Bone marrow (tissue), 2 donors: ENCODE data around the gene SIRT4.
"Not testable (repeated sequence)": the region's sequence is repeated elsewhere in the genome, so short reads cannot be mapped to it uniquely, and the experiment has no call there.

Experiments used
- DNase-seq, 2 donors: peaks; one replicate each; lab custom pipeline; 2025; lab: John Stamatoyannopoulos, UW

Gene SIRT4, protein sequence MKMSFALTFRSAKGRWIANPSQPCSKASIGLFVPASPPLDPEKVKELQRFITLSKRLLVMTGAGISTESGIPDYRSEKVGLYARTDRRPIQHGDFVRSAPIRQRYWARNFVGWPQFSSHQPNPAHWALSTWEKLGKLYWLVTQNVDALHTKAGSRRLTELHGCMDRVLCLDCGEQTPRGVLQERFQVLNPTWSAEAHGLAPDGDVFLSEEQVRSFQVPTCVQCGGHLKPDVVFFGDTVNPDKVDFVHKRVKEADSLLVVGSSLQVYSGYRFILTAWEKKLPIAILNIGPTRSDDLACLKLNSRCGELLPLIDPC

DNA sequence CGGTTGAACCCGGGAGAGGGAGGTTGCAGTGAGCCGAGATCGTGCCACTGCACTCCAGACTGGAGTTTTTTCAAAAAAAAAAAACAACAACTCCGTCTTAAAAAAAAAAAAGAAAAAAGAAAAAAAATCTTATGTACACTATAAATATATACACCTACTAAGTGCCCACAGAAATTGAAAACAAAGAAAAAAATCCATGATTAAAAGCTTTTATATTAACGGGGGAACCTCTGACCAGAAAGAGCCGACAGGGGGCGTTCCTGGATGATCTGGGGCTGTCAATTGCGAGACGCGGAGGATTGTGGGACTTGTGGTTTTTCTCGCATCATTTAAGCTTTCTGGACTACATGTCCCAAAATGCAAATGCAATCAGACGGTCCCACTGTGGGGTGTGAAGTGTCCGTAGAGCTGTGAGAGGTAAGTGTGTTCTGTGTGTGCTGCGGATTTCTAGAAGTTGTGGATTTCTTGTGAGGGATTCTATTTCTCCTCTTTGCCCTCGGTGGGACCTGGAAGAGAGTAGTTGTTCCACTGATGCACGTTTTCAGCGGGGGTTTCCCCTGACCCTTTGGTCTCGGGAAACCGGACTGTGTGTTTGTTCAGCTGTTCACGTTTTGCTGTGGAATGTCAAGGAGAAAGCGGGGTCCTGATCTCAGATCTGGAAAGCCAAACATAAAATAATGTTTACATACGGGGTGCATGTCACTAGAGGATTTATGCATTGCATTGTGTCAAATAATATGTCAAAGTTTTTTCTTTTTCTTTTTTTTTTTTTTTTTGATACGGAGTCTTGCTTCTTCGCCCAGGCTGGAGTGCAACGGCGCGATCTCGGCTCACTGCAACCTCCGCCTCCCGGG is at the start of gene SIRT4:
Gene SIRT4, plus strand, starts transcription at position 360 of the 854 bp plus-strand sequence. CDS start 1,241 bp downstream, outside the sequence.
- DNase-seq: peak; percentile 53 to 89

DNA sequence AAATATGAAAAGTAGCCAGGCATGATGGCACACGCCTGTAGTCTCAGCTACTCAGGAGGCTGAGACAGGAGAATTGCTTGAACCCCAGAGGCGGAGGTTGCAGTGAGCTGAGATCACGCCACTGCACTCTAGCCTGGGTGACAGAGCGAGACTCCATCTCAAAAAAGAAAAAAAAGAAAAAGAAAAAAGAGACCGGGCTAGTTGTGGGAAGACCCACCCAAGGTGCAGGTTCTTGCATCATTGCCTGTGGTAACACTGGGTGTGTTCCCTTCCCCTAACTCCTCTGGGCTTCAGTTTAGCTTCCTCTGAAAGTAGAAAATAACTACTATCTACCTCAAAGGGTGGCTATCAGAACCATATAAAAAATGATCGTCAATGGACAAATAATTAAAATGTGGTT is 48.8 kb upstream of the SIRT4 start:
- DNase-seq: not testable (repeated sequence)

DNA sequence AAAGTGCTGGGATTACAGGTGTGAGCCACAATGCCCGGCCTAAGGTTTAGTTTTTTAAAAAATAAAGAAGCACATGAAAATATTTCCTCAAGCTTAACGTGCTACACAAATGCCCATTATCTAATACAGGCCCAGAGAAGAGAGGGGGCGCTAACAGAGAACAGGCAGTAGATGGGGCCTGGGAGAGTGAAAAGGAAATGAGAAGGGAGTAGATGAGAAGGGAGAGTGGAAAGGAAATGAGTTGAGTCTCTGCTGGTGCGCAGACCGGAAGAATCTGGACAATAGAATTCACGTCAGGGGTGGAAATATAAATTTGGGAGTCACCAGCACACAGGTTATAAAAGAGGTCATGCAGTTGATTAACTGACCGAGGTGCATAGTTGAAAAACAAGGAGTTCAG is 47.3 kb upstream of the SIRT4 start:
- no peak for DNase-seq

DNA sequence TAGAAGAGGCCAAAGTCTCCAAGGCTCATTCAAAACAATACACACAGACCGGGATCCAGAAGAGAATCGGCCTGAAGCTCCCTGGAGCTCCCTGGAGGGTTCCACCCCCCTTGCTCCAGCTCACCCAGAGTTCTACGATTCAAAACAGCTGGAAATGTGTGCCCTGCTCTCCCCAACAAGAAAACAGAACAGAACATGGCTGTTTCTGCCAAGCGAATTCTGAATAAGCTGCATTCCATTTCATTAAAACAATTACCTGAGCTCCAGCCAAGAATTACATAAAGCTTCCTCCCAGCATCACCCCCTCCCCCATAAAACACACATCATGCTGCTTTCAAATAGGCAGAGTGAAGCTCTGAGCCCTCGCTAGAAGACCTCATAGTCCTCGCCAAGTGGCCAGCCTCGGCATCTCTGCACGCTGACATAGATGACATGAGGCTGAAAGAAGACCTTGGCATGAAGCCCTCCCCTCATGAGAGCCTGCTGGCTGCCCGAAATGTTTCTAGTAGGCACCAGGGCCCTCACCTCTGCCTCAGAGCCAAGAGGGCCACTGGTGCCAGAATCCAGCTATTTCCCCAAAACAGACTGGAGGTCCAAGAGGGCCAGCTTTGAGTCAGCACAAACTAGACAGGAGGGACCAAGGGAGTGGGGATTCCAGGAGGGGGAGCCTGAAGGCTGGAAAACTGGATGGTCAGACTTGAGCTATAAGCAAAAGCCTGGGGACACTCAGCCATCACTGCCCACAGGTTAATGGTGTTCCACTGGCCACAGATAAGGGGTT is 44.9 kb upstream of the SIRT4 start:
- DNase-seq: no peak

DNA sequence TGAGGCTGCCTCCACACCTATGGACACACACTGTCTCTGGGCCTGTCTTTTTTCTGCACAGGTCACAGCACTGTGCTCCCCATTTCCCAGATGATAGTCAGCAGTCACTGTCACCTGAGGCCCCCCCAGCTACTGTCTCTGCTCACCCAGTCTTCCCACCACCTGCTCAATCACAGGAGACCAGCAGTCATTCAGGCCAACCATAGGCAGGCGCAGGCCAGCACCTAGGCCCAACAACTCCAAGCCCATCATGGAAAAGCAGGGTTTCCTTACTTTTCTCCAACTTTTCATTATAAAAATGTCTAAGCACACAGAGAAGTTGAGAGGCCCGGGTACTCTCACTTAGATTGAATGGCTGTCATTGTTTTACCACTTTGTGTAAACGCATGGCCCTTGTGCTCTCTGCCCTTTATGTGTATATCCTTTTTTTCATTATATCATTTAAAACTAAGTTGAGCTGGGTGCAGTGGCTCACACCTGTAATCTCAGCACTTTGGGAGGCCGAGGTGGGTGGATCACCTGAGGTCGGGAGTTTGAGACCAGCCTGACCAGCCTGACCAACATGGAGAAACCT is 43.7 kb upstream of the SIRT4 start:
- DNase-seq: no peak

DNA sequence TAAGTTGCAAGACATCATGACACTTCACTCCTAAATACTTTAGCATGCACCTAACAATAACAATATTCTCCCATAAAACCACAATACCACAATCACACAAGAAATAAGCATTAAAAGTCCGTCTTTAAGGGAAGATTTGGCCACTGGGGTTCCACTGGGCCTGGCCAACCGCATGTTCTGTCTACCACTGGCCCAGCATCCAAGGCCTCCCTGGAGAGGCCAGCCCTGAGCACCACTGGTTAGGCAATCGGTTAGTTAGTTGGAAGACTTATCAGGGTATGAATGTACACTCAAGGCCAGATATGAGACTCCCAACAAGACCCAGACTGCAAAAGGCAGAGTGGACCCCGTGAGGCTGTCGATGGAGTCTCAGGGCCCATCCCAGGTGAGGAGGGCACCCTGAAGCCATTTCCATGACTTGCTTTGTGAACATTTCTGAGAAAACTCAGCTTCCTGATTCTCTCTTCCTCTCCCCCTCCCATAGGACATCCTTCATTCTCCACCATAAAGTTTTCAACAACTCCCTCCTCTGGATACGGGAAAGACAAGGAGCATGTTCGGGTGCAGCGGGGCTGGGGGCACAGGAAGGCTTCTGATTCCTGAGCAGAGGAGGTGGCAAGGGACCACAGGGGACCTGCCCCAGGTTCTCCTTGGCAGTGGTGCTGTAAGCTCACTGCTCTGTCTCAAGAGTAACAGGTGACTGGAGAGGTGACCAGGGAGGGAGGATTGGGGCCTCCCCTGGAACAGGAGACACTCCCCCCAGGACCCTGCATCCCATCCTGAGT is 42.5 kb upstream of the SIRT4 start:
- DNase-seq: no peak

DNA sequence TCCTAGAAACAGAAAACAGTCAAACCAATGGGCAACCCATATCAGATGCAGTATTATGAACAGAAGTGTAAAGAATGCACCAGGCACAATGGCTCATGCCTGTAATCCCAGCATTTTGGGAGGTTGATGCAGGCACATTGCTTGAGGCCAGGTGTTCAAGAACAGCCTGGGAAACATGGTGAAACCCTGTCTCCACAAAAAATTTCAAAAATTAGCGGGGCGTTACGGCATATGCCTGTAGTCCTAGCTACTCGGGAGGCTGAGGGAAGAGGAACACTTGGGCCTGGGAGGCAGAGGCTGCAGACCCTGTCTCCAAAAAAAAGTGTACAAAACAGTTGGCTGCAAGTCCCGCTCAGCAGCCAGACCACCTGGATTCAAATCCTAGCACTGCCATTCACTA is 41.5 kb upstream of the SIRT4 start:
- DNase-seq: no peak

DNA sequence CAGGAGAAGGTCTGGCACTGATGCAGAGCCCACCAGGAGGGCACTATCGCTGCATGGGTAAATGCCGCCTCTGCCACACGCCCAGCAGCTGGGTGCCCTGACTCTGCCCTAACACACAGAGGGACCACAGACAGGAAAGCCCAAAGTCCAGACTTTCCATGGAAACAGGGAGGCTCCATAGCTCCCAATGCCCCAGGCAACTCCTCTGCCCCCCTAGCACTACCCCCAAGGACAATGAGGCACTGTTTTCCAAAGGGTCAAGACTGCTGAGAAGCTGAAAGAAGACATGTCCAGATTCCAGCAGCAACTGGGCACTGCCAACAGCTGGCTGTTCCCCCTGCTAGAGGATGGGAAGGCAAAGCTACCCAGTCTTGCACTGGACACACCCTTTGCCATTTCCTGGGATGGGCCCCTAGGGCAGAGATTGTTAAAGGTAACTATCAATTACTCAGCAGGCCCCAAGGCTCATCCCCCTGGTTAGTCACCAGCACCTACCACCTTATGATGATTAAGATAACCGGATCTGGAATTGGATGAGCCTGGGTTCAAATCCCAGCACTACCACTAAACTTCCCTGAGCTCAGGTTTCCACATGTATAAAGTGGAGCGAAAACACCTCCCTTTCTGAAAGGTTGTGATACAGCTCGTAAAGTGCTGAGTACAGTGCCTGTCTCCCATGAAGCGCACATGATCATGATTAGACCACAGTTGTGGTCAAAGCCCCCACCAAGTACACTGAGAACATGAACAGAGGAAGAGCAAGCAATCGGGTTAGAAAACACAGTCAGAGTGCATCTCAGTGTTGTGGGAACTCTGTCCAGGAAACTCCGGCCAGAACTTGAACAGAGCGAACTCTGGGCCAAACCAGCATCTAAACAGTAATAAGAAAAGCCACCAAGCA is 39.9 kb upstream of the SIRT4 start:
- DNase-seq: no peak

DNA sequence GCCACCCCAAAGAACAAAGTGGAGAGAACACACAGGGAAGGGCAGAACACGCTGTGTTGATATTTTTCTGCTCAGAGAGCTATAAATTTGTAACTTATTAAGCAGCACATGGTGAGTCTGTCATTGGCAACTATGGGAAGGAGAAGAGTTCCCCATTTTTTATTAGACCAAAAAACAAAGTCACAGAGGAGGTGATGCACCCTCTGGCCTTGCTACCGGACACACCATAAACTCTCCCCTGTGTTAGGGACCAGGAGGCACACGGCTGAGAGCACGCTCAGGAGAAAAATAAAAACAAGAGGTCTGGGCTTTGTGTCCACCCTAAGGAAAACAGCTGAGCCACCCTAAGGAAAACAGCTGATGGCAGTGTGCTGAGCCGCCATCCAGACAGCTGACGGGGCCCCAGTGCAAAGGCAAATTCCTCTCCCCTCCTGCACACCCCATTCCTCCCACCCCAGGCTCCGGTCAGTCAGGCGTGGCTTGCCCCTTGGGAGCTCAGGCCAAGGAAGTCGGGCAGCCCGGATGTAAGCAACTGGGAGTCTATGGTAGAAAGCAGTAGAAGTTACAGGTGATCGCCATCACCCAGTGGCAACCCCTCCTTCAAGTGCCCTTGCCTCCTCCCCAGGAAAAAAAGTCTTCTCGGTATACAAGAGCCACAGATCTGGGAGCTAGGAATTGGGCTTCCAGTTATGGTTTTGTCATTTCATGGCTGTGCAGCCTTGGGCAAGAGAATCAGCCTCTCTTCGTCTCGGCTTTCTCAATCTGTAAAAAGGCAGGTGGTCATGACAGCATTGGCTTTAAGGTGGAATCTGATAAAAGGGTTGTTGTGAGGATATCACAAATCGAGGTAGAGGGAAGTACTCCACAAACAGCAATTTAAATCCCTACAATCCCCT is 39.0 kb upstream of the SIRT4 start:
- DNase-seq: no peak

DNA sequence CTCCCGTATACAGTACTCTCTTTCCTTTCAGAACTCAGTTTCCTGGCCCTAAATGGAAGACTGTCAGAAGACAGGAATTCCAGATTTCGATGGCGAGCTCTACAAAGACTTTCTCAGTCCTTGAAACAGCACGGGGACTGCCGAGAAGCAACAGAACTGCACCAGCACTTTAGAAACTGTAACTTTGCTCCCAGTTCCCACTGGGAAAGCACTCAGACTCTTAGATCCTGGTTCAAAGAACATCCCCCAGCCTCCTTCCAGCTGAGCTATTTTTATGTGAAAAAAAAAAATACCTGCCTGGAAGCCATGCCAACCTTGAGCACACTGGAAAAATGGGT is 38.4 kb upstream of the SIRT4 start:
- DNase-seq: no peak

DNA sequence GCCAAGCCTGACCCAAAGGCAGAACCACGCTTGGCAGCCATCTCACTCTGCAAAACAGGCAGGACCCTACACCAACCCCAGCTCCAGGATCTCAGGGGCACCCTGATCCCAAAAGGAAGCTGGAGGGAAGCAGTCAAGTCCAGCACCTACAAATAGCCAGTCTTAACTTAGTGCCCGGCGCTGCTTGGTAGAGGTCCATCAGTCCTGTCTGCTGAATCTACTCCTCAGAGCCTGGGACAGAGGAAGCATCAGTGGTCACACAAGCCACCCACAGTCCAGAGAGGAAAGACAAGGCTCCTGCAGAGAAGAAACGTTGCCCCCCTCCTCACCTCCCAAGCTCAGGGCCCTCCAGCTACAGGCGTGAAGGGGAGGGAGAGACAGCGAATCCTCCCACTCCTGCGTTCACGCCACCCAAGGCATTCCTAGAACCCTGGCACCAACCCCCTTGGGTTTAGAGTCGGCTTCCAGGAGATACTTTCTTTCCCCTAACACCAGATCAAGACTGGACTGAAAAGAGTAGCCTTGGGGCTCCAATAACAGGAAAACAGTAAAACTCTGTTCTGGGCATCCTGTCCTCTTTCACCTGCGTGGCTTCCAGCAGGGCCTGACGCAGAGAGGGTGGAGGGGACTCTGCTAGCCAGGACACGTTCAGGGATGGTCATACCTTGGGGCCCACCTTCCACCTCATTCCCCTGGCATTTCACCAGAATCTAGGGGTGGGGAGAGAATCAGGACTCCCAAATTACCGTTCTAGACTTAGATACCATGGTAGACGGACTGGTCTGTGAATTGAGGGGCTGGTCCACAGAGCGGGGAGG is 37.8 kb upstream of the SIRT4 start:
- DNase-seq: no peak

DNA sequence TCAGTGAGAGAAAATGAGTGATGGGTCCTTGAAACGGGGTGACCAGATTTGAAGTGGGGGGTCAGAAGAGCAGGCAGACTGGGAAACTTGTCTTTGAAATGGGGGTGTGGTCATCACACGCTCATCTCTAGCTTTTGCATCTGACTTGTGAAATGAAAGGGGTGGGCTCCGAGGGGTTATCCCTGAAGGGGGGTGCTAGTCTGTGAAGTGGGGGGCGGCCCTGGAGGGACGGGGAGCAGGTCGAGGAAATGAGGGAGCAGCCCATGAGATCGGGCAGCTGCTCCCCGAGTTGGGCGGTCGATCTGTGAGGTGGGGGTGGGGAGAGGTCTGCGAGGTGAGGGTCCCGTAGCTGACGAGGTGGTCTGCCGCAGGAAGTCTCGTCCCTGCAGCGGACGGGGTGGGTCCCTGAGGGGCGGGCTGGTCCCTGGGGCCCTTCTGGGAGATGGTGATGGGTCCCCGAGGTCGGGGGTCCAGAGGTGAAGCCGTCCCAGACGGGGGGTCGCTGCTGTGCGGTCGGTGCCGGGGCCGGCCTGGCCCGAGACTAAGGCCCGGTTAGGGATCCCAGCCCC is 37.1 kb upstream of the SIRT4 start:
- no peak for DNase-seq

DNA sequence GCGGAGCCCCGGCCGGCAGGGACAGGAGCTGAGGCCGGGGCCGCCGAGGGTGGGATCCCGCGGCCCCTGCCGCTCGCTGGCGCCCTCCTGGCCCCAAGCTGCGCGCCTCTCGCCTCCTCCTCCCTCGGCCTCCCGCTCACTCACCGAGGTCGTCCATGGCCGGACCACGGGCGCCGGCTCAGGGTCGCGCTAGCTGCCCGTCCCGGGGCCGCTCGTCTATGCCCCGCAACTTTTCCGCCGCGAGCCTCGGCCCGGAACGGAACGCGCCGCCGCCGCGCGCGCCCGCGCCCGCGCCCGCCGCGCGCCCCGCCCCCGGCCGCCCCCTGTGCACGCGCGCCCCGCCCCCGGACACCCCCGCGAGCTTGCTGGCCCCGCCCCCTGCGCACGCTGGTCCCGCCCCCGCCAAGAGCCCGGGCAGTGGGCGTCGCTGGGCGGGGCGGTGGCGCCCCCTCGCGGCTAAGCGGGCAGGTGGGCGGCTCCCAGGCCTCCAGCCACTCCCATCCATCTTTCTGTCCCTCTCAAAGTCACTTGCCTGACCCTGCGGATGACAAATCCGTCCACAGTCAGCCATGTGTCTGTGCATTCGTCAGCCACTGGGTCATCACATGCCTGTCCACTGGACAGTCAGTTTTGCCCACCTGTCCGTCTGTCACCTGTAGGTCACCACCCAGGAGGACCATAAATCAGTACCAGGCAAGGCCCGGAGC is 36.5 kb upstream of the SIRT4 start, which contains the start of gene PXN:
Gene PXN, minus strand, starts transcription at position 258 of the 707 bp plus-strand sequence. Its CDS starts 101 bp downstream, at position 157.
- DNase-seq: peak; percentile 62 to 66

DNA sequence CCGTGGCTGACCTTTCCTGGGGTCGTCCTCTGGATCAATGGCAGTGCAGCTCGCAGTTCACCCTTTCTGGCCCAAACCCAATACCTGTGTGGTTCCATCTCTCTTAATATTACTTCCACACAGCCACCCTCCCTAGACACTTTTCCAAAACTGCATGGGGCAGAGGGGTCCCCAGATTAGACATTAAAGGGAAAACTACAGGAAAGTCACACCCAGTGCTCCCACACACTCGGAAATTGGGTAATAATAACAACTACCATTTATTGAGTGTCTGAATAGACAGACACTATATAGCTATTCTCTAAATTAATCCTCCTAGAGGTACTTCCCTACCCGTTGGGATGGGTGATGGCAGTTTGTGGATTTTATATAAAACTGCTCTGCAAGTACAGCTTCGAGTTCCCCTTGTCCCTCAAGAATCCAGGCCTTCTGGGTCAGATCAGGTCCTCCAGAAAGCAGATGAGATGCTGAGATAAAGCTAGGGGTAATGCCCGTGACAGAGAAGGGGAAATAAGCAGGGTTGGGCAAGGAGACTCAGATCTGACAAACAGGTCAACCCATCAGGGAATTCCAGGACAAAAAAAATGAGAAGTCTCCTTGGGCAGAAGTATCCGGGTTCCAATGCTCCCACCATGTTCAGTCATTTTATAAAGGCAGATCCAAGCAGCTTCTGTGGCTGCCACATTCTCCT is 35.8 kb upstream of the SIRT4 start:
- DNase-seq: no peak

DNA sequence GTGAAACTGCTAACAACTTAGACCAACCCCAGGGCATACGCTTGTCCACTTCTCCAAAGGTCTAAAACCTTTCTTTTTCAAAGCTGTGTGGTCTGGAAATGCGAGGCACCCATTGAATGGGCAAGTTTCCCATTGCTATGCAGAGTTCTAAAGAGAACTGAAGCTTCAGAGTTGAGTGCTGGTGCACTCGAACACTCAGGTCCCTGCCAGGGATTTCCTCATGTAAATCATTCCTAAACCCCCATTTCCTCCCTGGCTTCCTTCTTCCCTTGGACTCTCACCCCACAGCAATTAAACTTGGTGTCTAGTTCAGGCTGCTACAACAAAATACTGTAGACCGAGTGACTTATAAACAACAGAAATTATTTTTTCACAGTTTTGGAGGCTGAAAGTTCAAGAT is 34.4 kb upstream of the SIRT4 start:
- no peak for DNase-seq

DNA sequence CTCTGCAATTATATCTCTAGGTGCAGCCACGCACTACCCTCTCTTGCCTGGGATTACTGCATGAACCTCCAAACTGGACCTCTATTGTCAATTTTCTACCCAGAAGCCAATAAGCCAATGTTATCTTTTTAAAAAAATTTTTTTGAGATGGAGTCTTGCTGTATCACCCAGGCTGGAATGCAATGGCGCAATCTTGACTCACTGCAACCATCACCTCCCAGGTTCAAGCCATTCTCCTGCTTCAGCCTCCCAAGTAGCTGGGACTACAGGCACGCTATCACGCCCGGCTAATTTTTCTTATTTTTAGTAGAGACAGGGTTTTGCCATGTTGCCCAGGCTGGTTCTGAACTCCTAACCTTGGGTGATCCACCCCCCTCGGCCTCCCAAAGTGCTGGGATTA is 25.4 kb upstream of the SIRT4 start:
- no peak for DNase-seq
